Measurements from ENCODE around the gene ABCB8.

Gene ABCB8

DNA sequence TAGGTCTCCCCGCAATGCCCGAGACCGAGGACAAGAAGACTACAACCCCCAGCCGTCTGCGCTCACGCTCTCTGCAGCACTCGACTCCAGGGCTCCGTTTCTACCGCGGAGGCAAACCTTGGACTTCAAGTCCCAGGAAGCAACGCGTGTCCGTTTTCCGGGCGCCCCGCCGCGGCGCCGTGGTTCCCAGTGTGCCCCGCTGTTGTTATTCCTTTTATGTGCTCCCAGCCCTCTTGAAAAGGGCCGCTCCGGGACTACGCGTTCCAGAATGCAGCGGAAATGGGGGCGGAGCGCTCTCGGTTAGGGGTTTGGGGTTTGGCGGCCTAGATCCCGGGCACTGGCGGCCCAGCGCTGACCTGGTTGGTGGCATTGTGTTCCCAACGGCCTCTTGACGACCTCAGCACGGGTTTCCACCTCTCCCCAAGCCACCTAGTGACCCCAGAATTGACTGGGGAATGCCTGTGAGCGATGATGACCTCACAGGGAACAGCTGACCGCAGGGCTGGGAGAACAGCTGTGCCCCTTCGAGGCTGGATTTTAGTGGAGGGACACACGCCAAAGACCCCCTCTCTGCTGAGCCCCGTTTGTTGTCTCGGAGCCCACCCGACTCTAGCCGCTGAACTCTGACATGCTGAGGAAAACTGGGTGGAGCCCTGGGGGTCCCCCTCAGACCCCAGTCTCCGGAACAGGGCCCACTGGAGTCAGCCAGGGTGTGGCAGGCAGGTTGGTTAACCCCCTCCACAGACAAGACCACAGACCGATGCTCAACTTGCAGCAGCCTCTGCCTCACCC, 29.9 kb downstream of the ABCB8 start:
- peak; percentile 93 to 96 for DNase-seq (ENCODE audit: low read depth in 2 of 2)

DNA sequence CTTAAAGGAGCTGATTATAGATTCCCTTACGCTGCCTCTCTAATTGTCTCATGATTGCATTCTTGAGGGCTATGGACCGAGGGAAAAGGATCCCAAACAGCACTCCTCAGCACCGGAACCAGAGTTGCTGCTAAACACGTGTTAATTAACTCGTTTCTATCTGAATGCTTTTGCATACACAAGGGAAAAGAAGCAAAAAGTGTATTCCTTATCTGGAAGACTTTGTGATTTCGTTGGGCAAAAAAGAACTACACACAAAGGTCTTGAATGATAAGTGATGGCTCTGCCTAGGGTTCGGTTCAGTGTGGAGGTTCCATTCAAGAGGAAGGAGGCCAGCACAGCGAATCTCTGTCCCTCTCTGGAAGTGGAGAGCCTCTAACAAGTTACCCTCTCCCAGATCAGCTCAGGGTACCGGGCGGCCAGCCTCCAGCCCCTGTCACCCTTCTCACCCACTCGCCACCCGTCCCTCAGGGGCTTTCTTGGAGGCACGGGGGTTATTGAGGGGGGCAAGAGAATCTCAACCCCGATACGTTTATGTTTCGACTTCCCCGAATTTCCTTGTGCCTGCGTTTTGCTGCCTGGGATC, 30.6 kb downstream of the ABCB8 start:
- DNase-seq (ENCODE audit: low read depth in 2 of 2), result no peak

DNA sequence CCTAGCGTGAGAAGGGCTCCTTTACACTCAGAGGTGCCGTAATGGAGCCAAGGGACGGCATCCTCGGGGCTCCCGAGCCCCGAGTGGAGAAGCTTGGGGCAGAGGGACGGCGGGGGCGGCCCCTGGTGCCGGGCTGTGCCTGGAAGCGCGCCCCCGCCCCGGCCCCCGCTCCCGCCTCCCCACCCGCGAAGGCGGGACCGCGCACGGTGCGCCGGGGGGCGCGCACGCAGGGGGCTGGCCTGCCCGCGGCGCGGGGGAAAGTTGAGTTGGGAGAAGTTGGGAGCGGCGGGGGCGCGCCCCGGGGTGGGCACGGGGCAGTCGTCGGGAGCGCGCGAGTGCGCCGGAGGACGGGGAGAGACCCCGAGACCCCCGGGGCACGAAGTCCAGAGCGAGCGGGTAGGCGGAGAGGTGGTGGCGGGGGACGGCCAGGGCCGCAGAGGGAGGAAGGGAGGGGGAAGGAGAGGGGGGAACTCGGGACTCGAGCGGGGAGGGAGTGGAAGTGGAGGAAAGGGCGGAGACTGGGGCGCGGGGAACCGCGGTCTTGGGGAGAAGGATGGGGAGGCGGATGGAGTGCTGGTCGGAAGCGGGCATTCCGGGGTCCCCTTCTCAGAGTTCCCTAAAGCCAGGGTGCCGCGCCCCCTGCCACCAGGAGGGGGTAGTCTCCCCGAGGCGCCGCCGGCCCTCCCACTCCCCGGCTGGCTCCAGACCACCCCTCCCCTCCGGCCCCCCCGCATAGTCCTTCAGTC, 31.3 kb downstream of the ABCB8 start, which contains the start of gene SLC4A2:
Gene SLC4A2 (plus strand): TSS at position 223 of the 746 bp plus-strand sequence. CDS start 2,399 bp downstream, outside the sequence.
- peak; percentile 55 to 69 for DNase-seq (ENCODE audit: low read depth in 2 of 2)

DNA sequence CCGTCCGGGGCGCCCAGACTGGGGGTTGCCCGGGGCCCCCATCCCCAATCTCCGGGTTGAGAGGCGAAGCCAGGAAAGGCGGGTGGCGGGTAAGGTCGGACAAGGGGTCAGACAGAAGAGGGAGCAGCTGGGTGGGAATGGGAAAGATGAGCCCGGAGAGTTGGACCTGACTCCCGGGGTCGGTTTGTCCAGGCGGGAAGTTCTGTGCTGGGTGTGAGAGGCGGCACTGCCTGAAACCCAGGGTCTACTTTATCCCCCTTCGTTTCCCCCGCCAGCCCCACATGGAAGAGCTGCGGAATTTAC, 31.8 kb downstream of the ABCB8 start:
- DNase-seq (ENCODE audit: low read depth in 2 of 2), result no peak

DNA sequence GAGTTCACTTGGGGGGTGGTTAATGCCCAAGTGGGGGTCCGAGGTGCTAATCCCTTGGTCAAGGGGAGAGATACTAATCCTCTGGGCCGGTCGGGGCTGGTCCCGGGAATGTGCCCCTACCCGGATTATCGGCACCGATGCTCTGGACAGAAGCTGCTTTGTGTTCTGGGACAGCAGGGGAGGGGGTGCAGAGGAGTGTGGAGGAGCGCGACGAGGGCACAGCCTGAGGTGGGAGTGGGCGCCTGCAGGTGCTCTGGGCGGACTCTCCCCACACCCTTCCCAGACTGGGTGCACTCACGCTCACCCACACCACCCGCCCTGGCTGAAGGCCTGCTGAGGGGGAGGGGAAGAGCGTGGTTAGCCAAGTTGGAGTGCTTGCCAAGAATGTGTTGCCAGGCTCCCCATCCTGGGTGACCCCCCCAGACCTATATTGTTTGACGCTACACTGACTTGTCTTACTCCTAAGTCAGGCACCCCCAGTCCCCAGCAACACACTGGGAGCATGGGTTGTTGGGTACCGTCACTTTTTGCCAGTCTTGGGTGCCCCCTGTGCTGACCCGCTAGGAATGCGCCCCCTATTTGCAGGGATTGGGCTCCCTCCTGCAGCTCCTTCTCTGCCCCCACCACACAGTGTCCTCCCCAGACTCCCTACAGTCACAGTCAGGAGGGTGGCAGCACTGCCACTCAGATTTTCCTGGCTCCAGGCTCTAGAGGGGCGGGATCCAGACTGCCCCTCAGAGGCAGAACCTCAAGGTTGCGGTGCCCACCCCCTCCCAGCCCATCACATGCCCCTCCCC, 32.4 kb downstream of the ABCB8 start:
- no peak for DNase-seq (ENCODE audit: low read depth in 2 of 2)

DNA sequence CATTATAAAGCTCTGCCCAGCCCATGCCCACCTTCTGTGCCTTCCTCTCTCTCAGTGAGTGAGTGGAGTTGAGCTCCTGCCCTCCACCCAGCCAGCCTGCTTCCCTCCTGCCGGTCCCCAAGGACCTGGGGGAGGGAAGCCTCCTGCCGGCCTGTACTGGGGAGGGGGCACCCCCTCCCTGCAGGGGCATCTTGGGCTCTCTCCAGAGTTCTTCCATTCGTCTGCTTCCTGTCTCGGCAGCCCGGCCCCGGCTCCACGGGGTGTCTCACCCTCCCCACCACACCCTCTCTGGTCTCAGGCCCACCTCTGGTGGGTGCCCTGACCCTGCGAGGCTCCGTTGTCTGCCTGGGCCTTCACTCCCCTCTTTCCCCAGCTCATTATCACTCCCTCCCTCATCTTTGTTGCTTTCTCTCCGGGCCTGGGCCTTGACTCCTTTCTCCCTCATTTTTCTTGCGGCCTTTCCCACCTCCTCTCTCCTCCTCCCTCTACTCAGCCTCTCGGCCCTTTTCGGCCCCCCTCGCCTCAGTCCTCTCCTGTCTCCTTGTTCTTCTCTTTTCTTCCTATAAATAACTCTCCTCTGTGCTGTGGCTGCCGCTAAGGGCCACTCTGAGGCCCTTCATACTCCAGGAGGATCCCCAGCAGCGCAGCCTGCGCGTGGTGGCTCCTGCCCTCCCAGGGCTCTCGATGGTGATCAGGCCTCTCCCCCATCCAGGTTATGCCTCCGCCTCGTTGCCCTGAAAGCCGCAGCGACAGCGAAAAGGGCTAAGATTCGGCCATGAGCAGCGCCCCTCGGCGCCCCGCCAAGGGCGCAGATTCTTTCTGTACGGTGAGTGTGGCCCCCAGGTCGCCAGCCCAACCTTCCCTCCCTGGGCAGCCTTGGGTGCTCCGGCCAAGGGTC, 33.2 kb downstream of the ABCB8 start:
- DNase-seq (ENCODE audit: low read depth in 2 of 2), result no peak

DNA sequence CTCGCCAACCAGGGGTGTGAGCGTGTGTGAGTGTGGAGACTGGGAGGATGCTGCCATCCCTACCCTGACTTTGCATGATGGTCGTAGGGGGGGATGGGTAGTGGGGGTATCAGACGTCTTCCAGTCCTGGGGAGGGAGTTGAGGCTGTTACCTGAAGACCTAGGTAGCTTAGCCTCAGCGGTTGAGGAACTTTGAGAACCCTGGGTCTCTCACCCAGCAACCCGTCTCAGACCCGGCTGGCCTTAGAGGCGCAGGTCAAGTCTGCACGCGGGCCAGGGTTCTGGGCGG, 33.8 kb downstream of the ABCB8 start:
- DNase-seq (ENCODE audit: low read depth in 2 of 2), result no peak

DNA sequence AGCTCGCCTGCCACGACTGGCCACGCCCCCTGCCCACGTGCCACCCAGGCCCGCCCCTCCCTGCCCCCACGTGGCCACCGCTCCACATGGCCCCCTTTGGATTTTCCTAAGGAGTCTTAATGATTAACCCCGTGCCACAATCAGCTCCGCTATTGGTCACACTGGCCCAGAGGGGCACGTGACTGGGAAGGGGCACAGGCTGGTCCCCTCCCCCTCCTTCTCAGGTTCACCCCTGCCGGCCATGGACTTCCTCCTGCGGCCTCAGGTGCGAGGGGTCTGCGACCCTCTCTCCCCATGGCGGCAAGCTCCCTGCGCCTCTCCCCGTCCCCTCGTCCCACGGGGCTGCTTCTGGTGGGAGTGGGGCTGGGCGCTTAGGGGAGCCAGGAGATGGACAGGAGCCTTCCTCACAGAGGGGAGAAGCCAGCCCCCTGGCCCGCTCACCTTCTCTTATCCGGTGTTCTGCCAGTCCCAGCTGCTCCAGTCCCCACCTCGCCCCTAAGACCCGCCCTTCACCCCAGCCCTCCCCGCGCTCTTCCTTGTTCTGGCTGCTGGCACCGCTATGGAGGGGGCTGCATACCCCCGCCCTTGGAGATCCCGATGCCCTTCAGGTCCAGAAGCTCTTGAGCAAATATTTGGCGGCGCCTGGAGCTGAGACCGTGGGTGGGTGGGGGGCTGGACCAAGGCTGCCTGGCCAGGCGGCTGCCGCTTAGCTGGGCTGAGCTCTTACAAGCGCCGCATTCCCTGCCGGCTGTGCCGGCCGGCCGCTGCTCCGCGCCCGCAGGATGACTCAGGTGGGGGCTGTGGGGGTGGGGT, 34.4 kb downstream of the ABCB8 start:
- DNase-seq (ENCODE audit: low read depth in 2 of 2), result no peak

DNA sequence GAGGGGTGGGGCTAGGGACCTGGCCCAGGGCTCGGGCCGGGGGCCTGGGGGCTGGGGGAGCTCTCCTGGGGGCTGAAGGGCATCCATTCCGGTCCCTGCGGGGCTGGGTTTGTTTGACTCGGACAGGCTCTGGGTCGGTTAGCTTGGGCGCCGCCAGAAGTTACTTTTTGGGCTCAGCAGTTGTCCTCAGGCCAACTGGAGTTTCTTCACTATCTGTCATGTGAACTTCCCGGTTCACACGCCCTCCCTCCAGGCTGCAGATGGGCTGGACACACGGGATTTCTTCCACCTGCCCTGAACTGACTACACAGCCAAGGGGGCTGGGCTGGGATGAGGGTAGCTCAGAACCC, 34.9 kb downstream of the ABCB8 start:
- no peak for DNase-seq (ENCODE audit: low read depth in 2 of 2)

DNA sequence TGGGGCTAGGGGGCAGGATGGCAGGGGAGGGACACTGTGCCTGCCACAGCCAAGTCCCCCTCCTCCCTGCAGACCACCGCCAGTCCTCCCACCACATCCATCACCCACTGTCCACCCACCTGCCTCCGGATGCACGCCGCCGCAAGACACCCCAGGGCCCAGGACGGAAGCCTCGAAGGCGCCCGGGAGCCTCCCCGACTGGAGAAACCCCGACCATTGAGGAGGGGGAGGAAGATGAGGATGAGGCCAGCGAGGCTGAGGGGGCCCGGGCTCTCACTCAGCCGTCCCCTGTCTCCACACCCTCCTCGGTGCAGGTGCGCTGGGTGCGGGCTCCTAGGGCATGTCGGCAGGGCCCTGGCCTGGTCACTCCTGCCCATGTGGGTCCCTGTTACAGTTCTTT, 36.2 kb downstream of the ABCB8 start:
- no peak for DNase-seq (ENCODE audit: low read depth in 2 of 2)

DNA sequence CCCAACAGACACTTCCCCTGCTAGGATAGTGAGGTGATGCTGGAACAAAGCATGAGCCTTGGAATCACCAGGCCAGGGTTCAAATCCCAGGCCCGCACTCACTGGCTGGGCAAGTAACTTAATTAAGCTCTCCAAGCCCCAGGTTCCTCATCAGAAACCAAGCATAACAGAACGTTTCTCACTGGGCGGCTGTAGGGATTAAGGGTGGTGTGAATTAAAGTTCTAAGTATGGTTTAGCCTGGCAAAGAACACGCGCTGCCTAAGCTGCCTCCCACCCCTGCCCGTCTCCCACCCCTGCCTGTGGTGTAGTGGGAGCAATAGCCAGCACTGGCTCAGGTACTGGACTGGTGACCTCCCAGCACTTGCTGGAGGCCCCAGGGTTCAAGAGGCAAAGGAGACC, 36.7 kb downstream of the ABCB8 start:
- DNase-seq (ENCODE audit: low read depth in 2 of 2), result no peak

DNA sequence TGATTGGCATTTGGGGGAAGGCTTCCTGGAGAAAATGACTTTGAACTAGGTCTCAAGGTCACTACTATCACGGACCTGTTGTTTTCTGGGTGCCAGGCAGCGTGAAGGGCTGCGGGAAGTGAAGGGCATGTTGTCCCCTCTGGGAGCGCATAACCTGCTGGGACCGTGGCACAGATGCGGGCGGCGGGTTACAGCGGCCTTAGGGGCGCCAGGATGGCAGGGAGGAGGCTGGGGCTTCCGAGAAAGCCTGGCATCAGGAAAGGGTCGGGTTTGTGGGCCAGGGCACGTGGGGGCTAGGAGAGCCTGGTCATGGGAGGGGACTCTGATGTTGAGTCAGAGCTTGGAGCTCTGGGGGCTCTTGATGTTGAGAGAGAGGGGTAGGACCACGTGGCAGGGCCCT, 37.3 kb downstream of the ABCB8 start:
- no peak for DNase-seq (ENCODE audit: low read depth in 2 of 2)

DNA sequence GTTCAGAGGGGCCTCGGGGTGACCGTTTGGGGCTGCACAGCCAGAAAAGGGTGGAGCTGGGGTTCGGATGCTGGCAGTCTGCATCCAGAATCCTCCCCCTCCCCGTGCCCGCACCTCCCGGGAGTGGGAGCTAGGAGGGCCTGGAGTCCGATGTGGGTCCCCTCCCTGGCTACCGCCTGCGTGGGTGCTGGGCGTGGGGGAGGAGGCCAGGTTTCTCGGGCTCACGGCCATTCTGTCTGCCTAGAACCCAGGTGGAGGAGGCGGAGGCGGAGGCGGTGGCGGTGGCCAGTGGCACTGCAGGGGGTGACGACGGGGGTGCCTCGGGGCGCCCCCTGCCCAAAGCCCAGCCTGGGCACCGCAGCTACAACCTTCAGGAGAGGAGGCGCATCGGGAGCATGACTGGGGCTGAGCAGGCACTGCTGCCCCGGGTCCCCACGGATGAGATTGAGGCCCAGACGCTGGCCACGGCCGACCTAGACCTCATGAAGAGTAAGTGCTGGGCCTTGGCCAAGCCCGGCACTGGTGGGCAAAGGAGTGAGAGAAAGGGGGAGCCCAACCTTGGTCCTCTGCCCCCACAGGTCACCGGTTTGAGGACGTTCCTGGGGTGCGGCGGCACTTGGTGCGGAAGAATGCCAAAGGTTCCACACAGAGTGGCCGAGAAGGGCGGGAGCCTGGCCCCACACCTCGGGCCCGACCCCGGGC, 38.2 kb downstream of the ABCB8 start:
- DNase-seq (ENCODE audit: low read depth in 2 of 2), result no peak

DNA sequence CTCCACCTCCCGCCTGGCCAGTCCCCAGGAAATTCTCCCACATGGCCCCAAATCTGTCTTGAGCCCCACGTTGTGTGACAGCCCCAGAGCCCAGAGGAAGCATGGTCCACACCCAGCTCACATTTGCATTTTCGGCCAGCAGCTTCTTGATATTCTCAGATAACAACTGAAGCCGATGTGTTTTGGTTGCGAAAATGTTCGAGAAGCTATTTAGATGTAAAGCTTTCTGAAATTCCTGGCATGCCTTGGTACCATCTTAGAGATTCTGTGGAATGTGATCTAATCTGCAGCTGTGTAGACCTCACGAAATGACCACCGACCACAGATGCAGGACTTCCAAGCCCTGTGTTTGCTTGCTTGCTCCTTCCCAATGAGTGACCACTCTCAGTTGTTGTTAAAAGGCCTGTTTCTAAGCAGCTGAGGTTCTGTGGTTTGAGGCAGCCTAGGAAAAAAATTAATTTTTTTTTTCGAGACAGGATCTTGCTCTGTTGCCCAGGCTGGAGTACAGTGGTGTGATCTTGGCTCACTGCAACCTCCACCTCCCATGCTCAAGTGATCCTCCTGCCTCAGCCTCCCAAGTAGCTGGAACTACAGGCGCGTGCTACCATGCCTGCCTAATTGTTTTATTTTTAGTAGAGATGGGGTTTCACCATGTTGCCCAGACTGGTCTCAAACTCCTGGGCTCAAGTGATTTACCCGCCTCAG, 40.0 kb downstream of the ABCB8 start:
- no peak for DNase-seq (ENCODE audit: low read depth in 2 of 2)

DNA sequence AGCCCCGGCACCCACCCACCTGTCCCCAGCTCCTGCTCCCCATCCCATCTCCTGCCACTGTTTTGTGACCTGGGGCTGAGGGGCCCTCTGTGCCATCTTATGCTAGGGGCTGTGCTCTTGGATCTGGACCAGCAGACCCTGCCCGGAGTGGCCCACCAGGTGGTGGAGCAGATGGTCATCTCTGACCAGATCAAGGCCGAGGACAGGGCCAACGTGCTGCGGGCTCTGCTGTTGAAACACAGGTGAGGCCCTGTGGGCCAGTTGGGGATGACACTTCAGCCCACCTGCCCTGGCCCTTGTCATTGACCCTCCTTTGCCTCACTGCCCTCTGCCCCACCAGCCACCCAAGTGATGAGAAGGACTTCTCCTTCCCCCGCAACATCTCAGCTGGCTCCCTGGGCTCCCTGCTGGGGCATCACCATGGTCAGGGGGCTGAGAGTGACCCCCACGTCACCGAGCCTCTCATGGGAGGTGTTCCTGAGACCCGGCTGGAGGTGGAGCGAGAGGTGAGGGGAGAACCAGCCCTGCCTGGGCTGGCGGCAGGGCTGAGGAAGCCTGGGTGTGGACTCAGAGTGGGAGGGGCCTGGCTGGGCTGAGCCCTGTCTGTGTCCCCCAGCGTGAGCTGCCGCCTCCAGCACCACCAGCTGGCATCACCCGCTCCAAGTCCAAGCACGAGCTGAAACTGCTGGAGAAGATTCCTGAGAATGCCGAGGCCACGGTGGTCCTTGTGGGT, 41.8 kb downstream of the ABCB8 start:
- DNase-seq (ENCODE audit: low read depth in 2 of 2), result no peak

DNA sequence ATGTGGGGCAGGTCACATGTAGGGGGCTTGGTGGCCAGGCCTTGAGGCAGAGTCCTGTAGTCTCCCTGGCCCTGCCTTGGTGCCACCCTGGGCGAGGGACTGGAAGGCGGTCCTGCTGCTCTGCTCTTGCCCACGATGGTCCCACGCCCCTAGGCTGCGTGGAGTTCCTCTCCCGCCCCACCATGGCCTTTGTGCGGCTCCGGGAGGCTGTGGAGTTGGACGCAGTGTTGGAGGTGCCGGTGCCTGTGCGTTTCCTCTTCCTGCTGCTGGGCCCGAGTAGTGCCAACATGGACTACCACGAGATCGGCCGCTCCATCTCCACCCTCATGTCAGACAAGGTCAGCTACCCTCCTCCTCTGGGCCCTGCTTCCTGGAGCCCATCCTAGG, 42.3 kb downstream of the ABCB8 start:
- DNase-seq (ENCODE audit: low read depth in 2 of 2), result no peak

DNA sequence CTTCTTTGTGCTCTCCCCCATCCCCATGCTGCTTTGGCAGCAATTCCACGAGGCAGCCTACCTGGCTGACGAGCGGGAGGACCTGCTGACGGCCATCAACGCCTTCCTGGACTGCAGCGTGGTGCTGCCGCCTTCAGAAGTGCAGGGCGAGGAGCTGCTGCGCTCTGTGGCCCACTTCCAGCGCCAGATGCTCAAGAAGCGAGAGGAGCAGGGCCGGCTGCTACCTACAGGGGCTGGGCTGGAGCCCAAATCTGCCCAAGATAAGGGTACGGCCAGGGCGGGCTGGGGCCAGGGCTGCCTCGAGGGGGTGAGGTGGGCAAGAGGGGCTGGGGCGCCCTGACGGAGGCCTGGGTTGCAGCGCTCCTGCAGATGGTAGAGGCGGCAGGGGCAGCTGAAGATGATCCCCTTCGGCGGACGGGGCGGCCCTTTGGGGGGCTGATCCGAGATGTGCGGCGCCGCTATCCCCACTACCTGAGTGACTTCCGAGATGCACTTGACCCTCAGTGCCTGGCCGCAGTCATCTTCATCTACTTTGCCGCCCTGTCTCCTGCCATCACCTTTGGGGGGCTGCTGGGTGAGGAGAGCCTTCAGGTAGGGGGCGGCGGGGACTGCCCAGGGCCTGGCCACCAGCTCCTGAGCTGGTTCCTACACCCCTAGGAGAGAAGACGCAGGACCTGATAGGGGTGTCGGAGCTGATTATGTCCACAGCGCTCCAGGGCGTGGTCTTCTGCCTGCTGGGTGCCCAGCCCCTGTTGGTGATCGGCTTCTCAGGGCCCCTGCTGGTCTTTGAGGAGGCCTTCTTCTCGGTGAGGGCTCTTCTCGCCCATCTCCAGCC, 43.0 kb downstream of the ABCB8 start:
- DNase-seq (ENCODE audit: low read depth in 2 of 2), result no peak

DNA sequence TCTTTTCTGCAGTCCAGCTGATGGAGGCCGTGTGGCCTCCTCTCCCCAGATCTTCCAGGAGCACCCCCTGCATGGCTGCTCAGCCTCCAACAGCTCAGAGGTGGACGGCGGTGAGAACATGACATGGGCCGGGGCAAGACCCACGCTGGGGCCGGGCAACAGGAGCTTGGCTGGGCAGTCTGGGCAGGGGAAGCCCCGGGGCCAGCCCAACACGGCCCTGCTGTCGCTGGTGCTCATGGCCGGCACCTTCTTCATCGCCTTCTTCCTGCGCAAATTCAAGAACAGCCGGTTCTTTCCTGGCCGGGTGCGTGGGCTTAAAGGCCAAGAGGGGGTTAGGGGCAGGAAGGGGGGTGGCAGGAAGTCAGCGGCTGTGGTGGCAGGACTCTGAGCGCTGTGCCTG, 45.7 kb downstream of the ABCB8 start:
- no peak for DNase-seq (ENCODE audit: low read depth in 2 of 2)

Data from stimulated activated CD8-positive, alpha-beta memory T cell treated with anti-CD3 and anti-CD28 coated beads, Interleukin-2, amount 100 ng/mL, for 48 hours (primary cell).